Mesenteric fat pad (tissue), 1 donor: Measurements from ENCODE around the gene DOK6. TPM values are rescaled to one million over a fixed set of nuclear protein-coding genes. Genes with fewer than 3 reads are reported as not detected.
"Not testable (repeated sequence)": the region's sequence is repeated elsewhere in the genome, so short reads cannot be mapped to it uniquely, and the experiment has no call there.

ENCODE experiments used
- DNase-seq: peaks from one replicate; pipeline ENCODE4 v3.0.0-alpha.2; 2020; ENCODE audit warnings: low spot score
- total RNA-seq: library from RNA; stranded (reverse); fragmentation: NEBNext Ultra II Directional; extraction: Animal tissue kit (Norgen Biotek cat#: 25700); gene quantifications from one replicate; pipeline ENCODE4 v1.2.1, GENCODE V29; 2021
- donor health status: DM: yes; HTN: yes; CAD: no.

Gene DOK6
- total RNA-seq, 1 donor from 2014 or later = 1.6 TPM

- no peak for DNase-seq
Observed at GRCh38 chr18:69854455-69854854, 453.8 kb downstream of the DOK6 start.

GRCh38 chr18:69858897-69859296 is 458.2 kb downstream of the DOK6 start:
- DNase-seq = no peak

GRCh38 chr18:69864802-69865201 is 464.1 kb downstream of the DOK6 start:
- DNase-seq = not testable (repeated sequence)

GRCh38 chr18:69865776-69866175 is 465.1 kb downstream of the DOK6 start:
- DNase-seq = no peak

- no peak for DNase-seq
Observed at GRCh38 chr18:69866212-69866611, 465.5 kb downstream of the DOK6 start.

GRCh38 chr18:69870736-69871135 is 470.0 kb downstream of the DOK6 start:
- DNase-seq = no peak

- no peak for DNase-seq
Observed at GRCh38 chr18:69871363-69871762, 470.7 kb downstream of the DOK6 start.

- DNase-seq = no peak
Observed at GRCh38 chr18:69872661-69873060, 472.0 kb downstream of the DOK6 start.

GRCh38 chr18:69874058-69874457 is 473.4 kb downstream of the DOK6 start:
- no peak for DNase-seq

- DNase-seq = no peak
Observed at GRCh38 chr18:69876490-69876889, 475.8 kb downstream of the DOK6 start.

GRCh38 chr18:69878213-69878933 is 477.7 kb downstream of the DOK6 start:
- DNase-seq = no peak

GRCh38 chr18:69879051-69879450 is 478.4 kb downstream of the DOK6 start:
- DNase-seq = not testable (repeated sequence)

GRCh38 chr18:69880083-69880482 is 479.4 kb downstream of the DOK6 start:
- no peak for DNase-seq

GRCh38 chr18:69882965-69883668 is 482.4 kb downstream of the DOK6 start:
- no peak for DNase-seq

- DNase-seq = no peak
Observed at GRCh38 chr18:69883781-69884180, 483.1 kb downstream of the DOK6 start.

GRCh38 chr18:69885355-69885754 is 484.7 kb downstream of the DOK6 start:
- DNase-seq = no peak

- no peak for DNase-seq
Observed at GRCh38 chr18:69885841-69886531, 485.3 kb downstream of the DOK6 start.

GRCh38 chr18:69887256-69887655 is 486.6 kb downstream of the DOK6 start:
- DNase-seq = no peak

- no peak for DNase-seq
Observed at GRCh38 chr18:69889009-69889408, 488.3 kb downstream of the DOK6 start.

- no peak for DNase-seq
Observed at GRCh38 chr18:69890558-69890957, 489.9 kb downstream of the DOK6 start.

GRCh38 chr18:69894467-69894866 is 493.8 kb downstream of the DOK6 start:
- DNase-seq = no peak
